GM23338 (cell line): ENCODE data around the gene DYNC2H1. TPM values are rescaled to one million over a fixed set of nuclear protein-coding genes. Genes with fewer than 3 reads are reported as not detected.

Experiments used
- ATAC-seq: fragments of 200-7000 bp; cut with Tn5 transposase; 3 replicates; pipeline ENCODE4 v1.9.1; 2020
- DNase-seq: peaks from one replicate; pipeline ENCODE4 v3.0.0-alpha.2; 2015; ENCODE audit warnings: low spot score
- H2AFZ ChIP-seq: fragments of 200-600 bp; sonication (generic); 2 replicates; pipeline ENCODE4 v1.8.0; 2016; ENCODE audit warnings: antibody characterized with exemption, mild to moderate bottlenecking, moderate library complexity
- H3F3A ChIP-seq: fragments of 200-600 bp; sonication (generic); replicated peaks from 2 replicates; pipeline ENCODE4 v1.8.0; 2017; ENCODE audit warnings: antibody characterized with exemption, mixed run types, low read depth
- H3K27ac ChIP-seq: fragments of 200-600 bp; sonication (generic); 2 replicates; pipeline ENCODE4 v1.6.1; 2016; ENCODE audit warnings: low read depth
- H3K27me3 ChIP-seq: fragments of 200-600 bp; sonication (generic); 2 replicates; pipeline ENCODE4 v1.8.0; 2016; ENCODE audit warnings: mild to moderate bottlenecking, mixed run types, moderate library complexity; ENCODE audit not compliant: insufficient read depth
- H3K36me3 ChIP-seq: fragments of 200-600 bp; sonication (generic); 2 replicates; pipeline ENCODE4 v1.8.0; 2016; ENCODE audit warnings: mild to moderate bottlenecking; ENCODE audit not compliant: insufficient read depth
- H3K4me1 ChIP-seq: fragments of 200-600 bp; sonication (generic); 2 replicates; pipeline ENCODE4 v1.8.0; 2016; ENCODE audit warnings: mild to moderate bottlenecking, moderate library complexity; ENCODE audit not compliant: insufficient read depth
- H3K4me2 ChIP-seq: fragments of 200-600 bp; sonication (generic); 2 replicates; pipeline ENCODE4 v1.7.1; 2017; ENCODE audit warnings: mixed run types
- H3K4me3 ChIP-seq: fragments of 200-600 bp; sonication (generic); 2 replicates; pipeline ENCODE4 v1.6.1; 2016; ENCODE audit warnings: mixed run types
- H3K79me2 ChIP-seq: fragments of 200-600 bp; sonication (generic); replicated peaks from 2 replicates; pipeline ENCODE4 v1.8.0; 2017; ENCODE audit warnings: mild to moderate bottlenecking; ENCODE audit not compliant: insufficient read depth
- H3K9me2 ChIP-seq: fragments of 200-600 bp; sonication (generic); 2 replicates; pipeline ENCODE4 v1.8.0; 2017; ENCODE audit not compliant: insufficient read depth
- H4K20me1 ChIP-seq: fragments of 200-600 bp; sonication (generic); replicated peaks from 2 replicates; pipeline ENCODE4 v1.8.0; 2017; ENCODE audit warnings: mild to moderate bottlenecking; ENCODE audit not compliant: insufficient read depth
- H3K27ac Mint-ChIP-seq: 2 replicates; pipeline ENCODE4 v1.8.0; 2020; ENCODE audit warnings: inconsistent platforms, mild to moderate bottlenecking, moderate library complexity, mixed read lengths
- H3K27me3 Mint-ChIP-seq: 3 replicates; pipeline ENCODE4 v1.8.0; 2022; ENCODE audit warnings: low read depth, mild to moderate bottlenecking, moderate library complexity, mixed read lengths, inconsistent platforms; ENCODE audit not compliant: insufficient read depth, poor library complexity
- H3K36me3 Mint-ChIP-seq: 3 replicates; pipeline ENCODE4 v1.8.0; 2021; ENCODE audit warnings: low read depth, mild to moderate bottlenecking, inconsistent platforms, moderate library complexity, mixed read lengths
- H3K4me1 Mint-ChIP-seq: 3 replicates; pipeline ENCODE4 v1.8.0; 2020; ENCODE audit warnings: mild to moderate bottlenecking, inconsistent platforms, mixed read lengths
- H3K4me3 Mint-ChIP-seq: 3 replicates; pipeline ENCODE4 v1.8.0; 2021; ENCODE audit warnings: moderate library complexity, mild to moderate bottlenecking, inconsistent platforms, mixed read lengths
- H3K9me3 Mint-ChIP-seq: 3 replicates; pipeline ENCODE4 v1.8.0; 2020; ENCODE audit warnings: moderate library complexity, mild to moderate bottlenecking, inconsistent platforms, mixed read lengths
- CREB1 ChIP-seq: fragments of 250-450 bp; sonication (Bioruptor Pico); IDR thresholded peaks from 2 replicates; pipeline ENCODE4 v1.5.0; 2020; ENCODE audit warnings: low read depth, mild to moderate bottlenecking, moderate library complexity
- EZH2 ChIP-seq: fragments of 200-600 bp; sonication (generic); IDR thresholded peaks from one replicate; pipeline ENCODE4 v1.8.0; 2017; ENCODE audit warnings: antibody characterized with exemption, mild to moderate bottlenecking, low read depth; ENCODE audit not compliant: unreplicated experiment
- EZH2phosphoT487 ChIP-seq: fragments of 200-600 bp; sonication (generic); IDR thresholded peaks from one replicate; pipeline ENCODE4 v1.8.1; 2018; ENCODE audit warnings: antibody characterized with exemption; ENCODE audit not compliant: unreplicated experiment
- JUNB ChIP-seq: IDR thresholded peaks from one replicate; pipeline ENCODE4 v1.6.1; 2016; ENCODE audit warnings: antibody characterized with exemption; ENCODE audit not compliant: unreplicated experiment
- NANOG ChIP-seq: IDR thresholded peaks from 2 replicates; pipeline ENCODE4 v1.6.1; 2016; ENCODE audit warnings: antibody characterized with exemption, borderline replicate concordance
- ZNF114 ChIP-seq: fragments of 250-450 bp; sonication (Bioruptor Pico); IDR thresholded peaks from 2 replicates; pipeline ENCODE4 v1.5.0; 2020; ENCODE audit warnings: mild to moderate bottlenecking, moderate library complexity
- ZNF331 ChIP-seq: fragments of 250-450 bp; sonication (Bioruptor Pico); IDR thresholded peaks from 2 replicates; pipeline ENCODE4 v1.5.0; 2020; ENCODE audit warnings: low read depth, mild to moderate bottlenecking, moderate library complexity
- ZNF462 ChIP-seq: fragments of 250-450 bp; sonication (Bioruptor Pico); IDR thresholded peaks from 2 replicates; pipeline ENCODE4 v1.5.0; 2020; ENCODE audit warnings: mild to moderate bottlenecking, moderate library complexity
- polyA plus RNA-seq: library from polyadenylated mRNA; unstranded; fragments of >200 nt; fragmentation: Nextera tagmentation; extraction: Ambion mirVana; gene quantifications from 2 replicates; pipeline ENCODE4 v1.2.1, GENCODE V29; 2016
- total RNA-seq: library from RNA; depleted of rRNA; stranded (reverse); fragments of >200 nt; shearing (Covaris generic); gene quantifications from 2 replicates; pipeline ENCODE4 v1.2.3, GENCODE V29; 2014
- TF ChIP-seq, protein P1 (sequence below): IDR thresholded peaks from one replicate; pipeline ENCODE4 v1.6.1; 2018; ENCODE audit warnings: antibody characterized with exemption; ENCODE audit not compliant: unreplicated experiment
- TF ChIP-seq, protein P2 (sequence below): IDR thresholded peaks from 2 replicates; pipeline ENCODE4 v1.6.1; 2016; ENCODE audit warnings: antibody characterized with exemption

The DYNC2H1 gene
- total and polyA plus RNA-seq, 2 experiments from 2014 or later, result 19.3 to 22.5 TPM

- TF ChIP-seq, protein P1, sequence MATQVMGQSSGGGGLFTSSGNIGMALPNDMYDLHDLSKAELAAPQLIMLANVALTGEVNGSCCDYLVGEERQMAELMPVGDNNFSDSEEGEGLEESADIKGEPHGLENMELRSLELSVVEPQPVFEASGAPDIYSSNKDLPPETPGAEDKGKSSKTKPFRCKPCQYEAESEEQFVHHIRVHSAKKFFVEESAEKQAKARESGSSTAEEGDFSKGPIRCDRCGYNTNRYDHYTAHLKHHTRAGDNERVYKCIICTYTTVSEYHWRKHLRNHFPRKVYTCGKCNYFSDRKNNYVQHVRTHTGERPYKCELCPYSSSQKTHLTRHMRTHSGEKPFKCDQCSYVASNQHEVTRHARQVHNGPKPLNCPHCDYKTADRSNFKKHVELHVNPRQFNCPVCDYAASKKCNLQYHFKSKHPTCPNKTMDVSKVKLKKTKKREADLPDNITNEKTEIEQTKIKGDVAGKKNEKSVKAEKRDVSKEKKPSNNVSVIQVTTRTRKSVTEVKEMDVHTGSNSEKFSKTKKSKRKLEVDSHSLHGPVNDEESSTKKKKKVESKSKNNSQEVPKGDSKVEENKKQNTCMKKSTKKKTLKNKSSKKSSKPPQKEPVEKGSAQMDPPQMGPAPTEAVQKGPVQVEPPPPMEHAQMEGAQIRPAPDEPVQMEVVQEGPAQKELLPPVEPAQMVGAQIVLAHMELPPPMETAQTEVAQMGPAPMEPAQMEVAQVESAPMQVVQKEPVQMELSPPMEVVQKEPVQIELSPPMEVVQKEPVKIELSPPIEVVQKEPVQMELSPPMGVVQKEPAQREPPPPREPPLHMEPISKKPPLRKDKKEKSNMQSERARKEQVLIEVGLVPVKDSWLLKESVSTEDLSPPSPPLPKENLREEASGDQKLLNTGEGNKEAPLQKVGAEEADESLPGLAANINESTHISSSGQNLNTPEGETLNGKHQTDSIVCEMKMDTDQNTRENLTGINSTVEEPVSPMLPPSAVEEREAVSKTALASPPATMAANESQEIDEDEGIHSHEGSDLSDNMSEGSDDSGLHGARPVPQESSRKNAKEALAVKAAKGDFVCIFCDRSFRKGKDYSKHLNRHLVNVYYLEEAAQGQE, result no peak
Measured at GRCh38 chr11:103484545-103484944, 375.3 kb downstream of the DYNC2H1 start (continued).

DNA sequence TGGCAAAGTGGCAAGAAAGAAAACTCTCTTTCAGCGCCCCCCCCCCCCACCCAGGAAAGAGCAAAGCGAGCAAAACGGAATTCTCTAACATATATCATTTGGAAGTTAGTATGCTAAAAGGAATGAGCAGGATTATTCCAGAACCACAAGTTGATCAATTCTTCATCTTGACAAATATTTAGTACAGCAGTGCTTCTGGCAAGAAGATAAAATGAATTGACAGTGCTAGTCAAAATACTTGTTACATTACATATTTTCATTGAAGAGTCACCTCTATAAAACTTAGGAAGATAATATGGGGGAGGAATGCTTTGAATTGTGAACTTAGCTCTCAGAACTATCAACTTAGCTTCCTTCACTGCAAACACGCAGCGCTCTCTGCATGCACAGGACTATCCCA is 377.4 kb downstream of the DYNC2H1 start:
- no peak overlapping the region for H3K4me3 Mint-ChIP-seq
- H3K36me3 ChIP-seq, result peaks cover 5% of the 10 kb centered on the region; the same call in 1 of the 2 replicates
- peaks cover 48% of the 10 kb centered on the region for H3K9me3 Mint-ChIP-seq
- peaks cover 13% of the 10 kb centered on the region; the same call in 1 of the 2 replicates for H3K9me2 ChIP-seq
- no peak overlapping the region for H3K27ac ChIP-seq
- H3K79me2 ChIP-seq, result no peaks in the 10 kb centered on the region
- H3F3A ChIP-seq, result no peaks in the 10 kb centered on the region
- H3K27me3 ChIP-seq, result no peaks in the 10 kb centered on the region
- no peak overlapping the region for H3K4me2 ChIP-seq
- H3K27me3 Mint-ChIP-seq, result no peaks in the 10 kb centered on the region
- 0 out of 2 replicates have a peak, but pooled peaks cover 4% of the 10 kb centered on the region for H3K4me1 ChIP-seq
- no peak overlapping the region for H2AFZ ChIP-seq
- ATAC-seq, result no peak
- no peak for DNase-seq
- H4K20me1 ChIP-seq, result no peaks in the 10 kb centered on the region
- peaks cover 35% of the 10 kb centered on the region for H3K36me3 Mint-ChIP-seq
- H3K4me3 ChIP-seq, result no peak overlapping the region
- H3K4me1 Mint-ChIP-seq, result peaks cover 12% of the 10 kb centered on the region
- H3K27ac Mint-ChIP-seq, result no peak overlapping the region
- TF ChIP-seq EZH2 (no peak), CREB1 (CRISPR knock-in tag) (no peak), ZNF114 (CRISPR knock-in tag) (no peak), ZNF331 (CRISPR knock-in tag) (no peak), ZNF462 (CRISPR knock-in tag) (no peak), JUNB (no peak), EZH2phosphoT487 (no peak), NANOG (no peak)
- TF ChIP-seq, protein P2, sequence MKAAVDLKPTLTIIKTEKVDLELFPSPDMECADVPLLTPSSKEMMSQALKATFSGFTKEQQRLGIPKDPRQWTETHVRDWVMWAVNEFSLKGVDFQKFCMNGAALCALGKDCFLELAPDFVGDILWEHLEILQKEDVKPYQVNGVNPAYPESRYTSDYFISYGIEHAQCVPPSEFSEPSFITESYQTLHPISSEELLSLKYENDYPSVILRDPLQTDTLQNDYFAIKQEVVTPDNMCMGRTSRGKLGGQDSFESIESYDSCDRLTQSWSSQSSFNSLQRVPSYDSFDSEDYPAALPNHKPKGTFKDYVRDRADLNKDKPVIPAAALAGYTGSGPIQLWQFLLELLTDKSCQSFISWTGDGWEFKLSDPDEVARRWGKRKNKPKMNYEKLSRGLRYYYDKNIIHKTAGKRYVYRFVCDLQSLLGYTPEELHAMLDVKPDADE, result no peak
- TF ChIP-seq, protein P1, result no peak
